Testis (tissue), 2 donors: ENCODE data around the gene TAGAP.

Source experiments
- CTCF ChIP-seq, 3 experiments: fragments of 450-650 bp in 2 of 3; fragments of 200-600 bp in 1 of 3; sonication (generic) in 1 of 3; IDR thresholded peaks; one replicate each; pipeline ENCODE4 v1.5.1; 2016 to 2019; ENCODE audit warnings: antibody characterized with exemption in 3 of 3, mild to moderate bottlenecking in 2 of 3, moderate library complexity in 1 of 3
- POLR2A ChIP-seq: fragments of 450-650 bp; IDR thresholded peaks from one replicate; pipeline ENCODE4 v1.6.1; 2017; ENCODE audit warnings: antibody characterized with exemption, mild to moderate bottlenecking, moderate library complexity

GRCh38 chr6:159074120-159074684, 29.4 kb upstream of the TAGAP start:
- TF ChIP-seq CTCF (IDR thresholded peaks at IDR 0.05) (no peak), POLR2A (no peak)
